K562 (cell line): ENCODE measurements around the gene CENPQ. TPM values are rescaled to one million over a fixed set of nuclear protein-coding genes. Genes with fewer than 3 reads are reported as not detected.
A peak's percentile ranks its signal among the peaks of the same experiment; 100 is the strongest.

Source experiments
- CCNT2 ChIP-seq: IDR thresholded peaks from 2 replicates; pipeline ENCODE4 v1.6.1; 2011; ENCODE audit warnings: borderline replicate concordance, low read depth, mild to moderate bottlenecking, moderate library complexity, mixed read lengths, low read length; ENCODE audit not compliant: insufficient read length; ENCODE audit errors: extremely low read depth
- CHD2 ChIP-seq: IDR thresholded peaks from 2 replicates; pipeline ENCODE4 v1.6.1; 2011; ENCODE audit warnings: low read depth, low read length
- HCFC1 ChIP-seq: IDR thresholded peaks from 2 replicates; pipeline ENCODE4 v1.6.1; 2012; ENCODE audit warnings: low read depth, low read length, improper control_type of control experiment
- HDAC8 ChIP-seq: fragments of 450-650 bp; IDR thresholded peaks from 2 replicates; pipeline ENCODE4 v1.6.1; 2016; ENCODE audit warnings: mild to moderate bottlenecking, missing genetic modification characterization, moderate library complexity, missing compliant biosample characterization
- MYBL2 ChIP-seq, 2 experiments: fragments of 450-650 bp in 1 of 2; sonication (generic) in 1 of 2; formaldehyde crosslinking in 1 of 2; IDR thresholded peaks; 2 replicates each; pipeline versions ENCODE4 v1.6.1 to v1.8.1; 2017 to 2022; ENCODE audit warnings: borderline replicate concordance in 1 of 2, inconsistent platforms in 1 of 2, low read depth in 1 of 2, mild to moderate bottlenecking in 1 of 2, missing genetic modification reagents in 1 of 2, moderate library complexity in 1 of 2
- NUFIP1 ChIP-seq: fragments of 450-650 bp; IDR thresholded peaks from 2 replicates; pipeline ENCODE4 v1.6.1; 2018; ENCODE audit not compliant: partially characterized antibody
- ZNF589 ChIP-seq: fragments of 200-800 bp; sonication (Bioruptor generic); IDR thresholded peaks from 2 replicates; pipeline ENCODE4 v1.6.1; 2016; ENCODE audit warnings: low read depth, missing genetic modification characterization, missing compliant biosample characterization
- polyA plus RNA-seq, 8 experiments: library from polyadenylated mRNA; depleted of rRNA in 4 of 8; stranded (reverse) in 5 of 8; unstranded in 3 of 8; fragments of >200 nt; fragmentation: Nextera tagmentation in 2 of 8; fragmentation: Illumina TruSeq in 1 of 8; extraction: Ambion mirVana in 2 of 8; extraction: Trizol in 1 of 8; gene quantifications; 2 replicates each; pipeline versions ENCODE4 v1.2.1 to v1.2.3, GENCODE V29; 2011 to 2014; ENCODE audit warnings: inconsistent platforms in 1 of 8, missing spikeins in 1 of 8
- total RNA-seq, 7 experiments: library from RNA; depleted of rRNA in 6 of 7; stranded (reverse); fragments of >200 nt in 6 of 7; fragmentation: Illumina TruSeq in 2 of 7; extraction: Trizol in 2 of 7; gene quantifications; 2 replicates each; pipeline versions ENCODE4 v1.2.1 to v1.2.3, GENCODE V29; 2011 to 2021; ENCODE audit warnings: low replicate concordance in 1 of 7
- TF ChIP-seq, protein P1 (sequence below): fragments of 250-450 bp; sonication (Bioruptor Pico); IDR thresholded peaks from 2 replicates; pipeline ENCODE4 v1.8.0; 2021; ENCODE audit warnings: mild to moderate bottlenecking, moderate library complexity
- TF ChIP-seq, protein P2 (sequence below), 3 experiments: fragments of 200-800 bp in 1 of 3; sonication (Bioruptor generic) in 1 of 3; sonication (generic) in 1 of 3; formaldehyde crosslinking in 1 of 3; IDR thresholded peaks; 2 replicates each; pipeline versions ENCODE4 v1.6.1 to v1.8.0; 2016 to 2022; ENCODE audit warnings: mild to moderate bottlenecking in 2 of 3, missing compliant biosample characterization in 2 of 3, missing genetic modification characterization in 2 of 3, missing genetic modification reagents in 1 of 3
- TF ChIP-seq, protein P3 (sequence below): sonication (generic); formaldehyde crosslinking; IDR thresholded peaks from 2 replicates; pipeline ENCODE4 v1.8.1; 2023; ENCODE audit warnings: mild to moderate bottlenecking, missing genetic modification reagents

Gene CENPQ
- total and polyA plus RNA-seq, 9 of the 15 experiments (the other 6 are each of a cell fraction or from before 2014, with no cell fraction given): 12.7 to 48.3 (median 26.4) TPM

DNA sequence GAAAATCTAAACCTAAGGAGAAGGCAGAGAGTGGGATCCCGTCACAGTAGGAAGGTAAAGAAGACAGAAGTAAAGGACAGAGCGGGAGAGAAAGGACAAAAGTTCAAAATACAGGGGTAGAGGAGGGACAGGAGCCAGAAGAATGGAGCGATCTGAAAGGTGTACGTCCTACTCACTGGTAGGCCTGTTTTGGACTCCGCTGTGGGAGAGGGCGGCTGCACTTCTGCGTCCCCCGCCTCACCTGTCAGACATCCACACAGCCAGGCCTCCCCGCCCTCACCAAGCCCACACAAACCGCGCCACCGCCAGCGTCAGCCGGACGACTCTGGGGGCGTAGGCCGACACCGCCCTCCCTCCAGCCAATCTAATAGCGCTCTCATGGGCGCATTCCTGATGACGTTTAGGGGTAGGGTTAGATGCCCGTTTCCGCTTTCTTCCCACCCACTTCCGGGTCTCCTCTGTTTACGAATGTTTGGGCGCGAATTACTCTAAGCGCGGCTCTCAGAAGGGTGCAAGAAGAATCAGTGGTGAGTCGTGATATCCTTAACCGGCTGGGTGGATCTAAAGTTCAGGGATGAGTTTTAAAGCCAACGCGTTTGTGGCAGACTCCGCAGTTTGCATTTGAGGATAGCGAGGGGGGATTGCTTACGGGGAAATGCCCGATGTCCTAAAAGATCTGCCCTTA lies at the start of gene CENPQ, which contains the start of gene MMUT (continued):
- no peak for TF ChIP-seq HDAC8 (tag)
- TF ChIP-seq, protein P1, sequence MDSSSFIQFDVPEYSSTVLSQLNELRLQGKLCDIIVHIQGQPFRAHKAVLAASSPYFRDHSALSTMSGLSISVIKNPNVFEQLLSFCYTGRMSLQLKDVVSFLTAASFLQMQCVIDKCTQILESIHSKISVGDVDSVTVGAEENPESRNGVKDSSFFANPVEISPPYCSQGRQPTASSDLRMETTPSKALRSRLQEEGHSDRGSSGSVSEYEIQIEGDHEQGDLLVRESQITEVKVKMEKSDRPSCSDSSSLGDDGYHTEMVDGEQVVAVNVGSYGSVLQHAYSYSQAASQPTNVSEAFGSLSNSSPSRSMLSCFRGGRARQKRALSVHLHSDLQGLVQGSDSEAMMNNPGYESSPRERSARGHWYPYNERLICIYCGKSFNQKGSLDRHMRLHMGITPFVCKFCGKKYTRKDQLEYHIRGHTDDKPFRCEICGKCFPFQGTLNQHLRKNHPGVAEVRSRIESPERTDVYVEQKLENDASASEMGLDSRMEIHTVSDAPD (CRISPR knock-in tag): no peak
- TF ChIP-seq, protein P2, sequence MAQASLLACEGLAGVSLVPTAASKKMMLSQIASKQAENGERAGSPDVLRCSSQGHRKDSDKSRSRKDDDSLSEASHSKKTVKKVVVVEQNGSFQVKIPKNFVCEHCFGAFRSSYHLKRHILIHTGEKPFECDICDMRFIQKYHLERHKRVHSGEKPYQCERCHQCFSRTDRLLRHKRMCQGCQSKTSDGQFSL (CRISPR knock-in tag; IDR thresholded peaks at IDR 0.05): no peak
- TF ChIP-seq, protein P2 (tag; IDR thresholded peaks at IDR 0.05): no peak
- peak; percentile 83 for TF ChIP-seq CCNT2
- peak; percentile 87 for TF ChIP-seq HCFC1
- TF ChIP-seq, protein P3, sequence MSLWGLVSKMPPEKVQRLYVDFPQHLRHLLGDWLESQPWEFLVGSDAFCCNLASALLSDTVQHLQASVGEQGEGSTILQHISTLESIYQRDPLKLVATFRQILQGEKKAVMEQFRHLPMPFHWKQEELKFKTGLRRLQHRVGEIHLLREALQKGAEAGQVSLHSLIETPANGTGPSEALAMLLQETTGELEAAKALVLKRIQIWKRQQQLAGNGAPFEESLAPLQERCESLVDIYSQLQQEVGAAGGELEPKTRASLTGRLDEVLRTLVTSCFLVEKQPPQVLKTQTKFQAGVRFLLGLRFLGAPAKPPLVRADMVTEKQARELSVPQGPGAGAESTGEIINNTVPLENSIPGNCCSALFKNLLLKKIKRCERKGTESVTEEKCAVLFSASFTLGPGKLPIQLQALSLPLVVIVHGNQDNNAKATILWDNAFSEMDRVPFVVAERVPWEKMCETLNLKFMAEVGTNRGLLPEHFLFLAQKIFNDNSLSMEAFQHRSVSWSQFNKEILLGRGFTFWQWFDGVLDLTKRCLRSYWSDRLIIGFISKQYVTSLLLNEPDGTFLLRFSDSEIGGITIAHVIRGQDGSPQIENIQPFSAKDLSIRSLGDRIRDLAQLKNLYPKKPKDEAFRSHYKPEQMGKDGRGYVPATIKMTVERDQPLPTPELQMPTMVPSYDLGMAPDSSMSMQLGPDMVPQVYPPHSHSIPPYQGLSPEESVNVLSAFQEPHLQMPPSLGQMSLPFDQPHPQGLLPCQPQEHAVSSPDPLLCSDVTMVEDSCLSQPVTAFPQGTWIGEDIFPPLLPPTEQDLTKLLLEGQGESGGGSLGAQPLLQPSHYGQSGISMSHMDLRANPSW (CRISPR knock-in tag): no peak
- peak; percentile 61 for TF ChIP-seq MYBL2 (IDR thresholded peaks at IDR 0.05; ENCODE audit: low read depth)
- no peak for TF ChIP-seq MYBL2 (CRISPR knock-in tag; IDR thresholded peaks at IDR 0.05; ENCODE audit: borderline replicate concordance)
- TF ChIP-seq NUFIP1: no peak
- no peak for TF ChIP-seq ZNF589
- peak; percentile 46; the same call in 1 of the 2 replicates for TF ChIP-seq CHD2
